Measurements from ENCODE around the gene COG4.

GRCh38 chr16:70481929-70482536, 41.3 kb downstream of the COG4 start:
- TF ChIP-seq CTCF (IDR thresholded peaks at IDR 0.05) = no peak
- no peak for TF ChIP-seq POLR2A (IDR thresholded peaks at IDR 0.05)

Measured in body of pancreas (tissue), 4 donors.